ENCODE results near the gene TENM4.

Gene TENM4

DNA sequence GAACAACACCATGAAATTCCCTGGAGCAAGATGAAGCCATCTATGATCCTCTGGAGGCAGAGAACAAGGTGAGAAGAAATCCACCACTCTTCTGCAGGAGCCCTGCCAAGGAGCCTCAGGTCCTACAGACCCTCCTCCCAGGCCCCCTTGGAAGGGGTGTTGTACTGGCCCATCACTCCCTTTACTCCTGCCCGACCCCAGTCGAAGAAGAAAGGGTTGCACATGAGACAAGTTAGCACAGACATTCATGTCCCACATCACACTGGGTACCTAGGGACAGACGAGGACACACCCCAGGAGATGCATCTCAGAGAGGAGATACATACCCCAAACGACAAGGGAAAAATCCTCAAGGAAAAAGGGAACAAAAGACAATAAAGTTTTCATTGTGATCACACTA, 783.4 kb downstream of the TENM4 start:
- Histone ChIP-seq H3K36me3 (ENCODE audit: control insufficient read depth in 2 of 2, insufficient read depth in 1 of 2, low read length in 2 of 2) (no peaks in the 10 kb centered on the region), H3K4me3 (ENCODE audit: low read depth, low read length) (no peak overlapping the region), H3K9me3 (ENCODE audit: control insufficient read depth, insufficient read depth, low read depth, low read length) (no peaks in the 10 kb centered on the region), H3K27ac (ENCODE audit: extremely low read depth, low read depth, low read length) (no peak overlapping the region), H3K4me1 (ENCODE audit: control insufficient read depth, insufficient read depth, low read length) (no peaks in the 10 kb centered on the region)
- ChIA-PET CTCF (interaction anchor here (1.0 to 1.2 kb wide), 2 partner anchors 11 to 12 kb away, joined by 4 read pairs; no protein-coding TSS in a partner anchor), POLR2A (no interaction called here)
- TF ChIP-seq OSR2 (tag by site-specific recombination; IDR thresholded peaks at IDR 0.05) (no peak), HOXA7 (CRISPR knock-in tag; IDR thresholded peaks at IDR 0.05; ENCODE audit: borderline replicate concordance) (no peak), ZNF707 (tag by site-specific recombination; IDR thresholded peaks at IDR 0.05) (no peak), ZNF202 (tag by site-specific recombination; IDR thresholded peaks at IDR 0.05; ENCODE audit: borderline replicate concordance) (no peak), ZNF473 (tag by site-specific recombination; IDR thresholded peaks at IDR 0.05) (no peak), ZNF175 (tag by site-specific recombination; IDR thresholded peaks at IDR 0.05) (no peak), ZBTB1 (tag by site-specific recombination; IDR thresholded peaks at IDR 0.05) (no peak), ZNF354C (tag by site-specific recombination; IDR thresholded peaks at IDR 0.05; ENCODE audit: borderline replicate concordance, low read depth) (no peak), ZIC2 (tag by site-specific recombination; IDR thresholded peaks at IDR 0.05) (no peak), ZNF544 (tag by site-specific recombination; IDR thresholded peaks at IDR 0.05) (no peak), ZNF600 (tag by site-specific recombination; IDR thresholded peaks at IDR 0.05) (no peak), WT1 (tag by site-specific recombination; IDR thresholded peaks at IDR 0.05) (no peak), ZNF146 (tag by site-specific recombination; IDR thresholded peaks at IDR 0.05) (no peak)
- TF ChIP-seq, protein P1, sequence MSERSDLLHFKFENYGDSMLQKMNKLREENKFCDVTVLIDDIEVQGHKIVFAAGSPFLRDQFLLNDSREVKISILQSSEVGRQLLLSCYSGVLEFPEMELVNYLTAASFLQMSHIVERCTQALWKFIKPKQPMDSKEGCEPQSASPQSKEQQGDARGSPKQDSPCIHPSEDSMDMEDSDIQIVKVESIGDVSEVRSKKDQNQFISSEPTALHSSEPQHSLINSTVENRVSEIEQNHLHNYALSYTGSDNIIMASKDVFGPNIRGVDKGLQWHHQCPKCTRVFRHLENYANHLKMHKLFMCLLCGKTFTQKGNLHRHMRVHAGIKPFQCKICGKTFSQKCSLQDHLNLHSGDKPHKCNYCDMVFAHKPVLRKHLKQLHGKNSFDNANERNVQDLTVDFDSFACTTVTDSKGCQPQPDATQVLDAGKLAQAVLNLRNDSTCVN (tag by site-specific recombination; optimal IDR thresholded peaks at IDR 0.05), result no peak
- TF ChIP-seq, protein P2, sequence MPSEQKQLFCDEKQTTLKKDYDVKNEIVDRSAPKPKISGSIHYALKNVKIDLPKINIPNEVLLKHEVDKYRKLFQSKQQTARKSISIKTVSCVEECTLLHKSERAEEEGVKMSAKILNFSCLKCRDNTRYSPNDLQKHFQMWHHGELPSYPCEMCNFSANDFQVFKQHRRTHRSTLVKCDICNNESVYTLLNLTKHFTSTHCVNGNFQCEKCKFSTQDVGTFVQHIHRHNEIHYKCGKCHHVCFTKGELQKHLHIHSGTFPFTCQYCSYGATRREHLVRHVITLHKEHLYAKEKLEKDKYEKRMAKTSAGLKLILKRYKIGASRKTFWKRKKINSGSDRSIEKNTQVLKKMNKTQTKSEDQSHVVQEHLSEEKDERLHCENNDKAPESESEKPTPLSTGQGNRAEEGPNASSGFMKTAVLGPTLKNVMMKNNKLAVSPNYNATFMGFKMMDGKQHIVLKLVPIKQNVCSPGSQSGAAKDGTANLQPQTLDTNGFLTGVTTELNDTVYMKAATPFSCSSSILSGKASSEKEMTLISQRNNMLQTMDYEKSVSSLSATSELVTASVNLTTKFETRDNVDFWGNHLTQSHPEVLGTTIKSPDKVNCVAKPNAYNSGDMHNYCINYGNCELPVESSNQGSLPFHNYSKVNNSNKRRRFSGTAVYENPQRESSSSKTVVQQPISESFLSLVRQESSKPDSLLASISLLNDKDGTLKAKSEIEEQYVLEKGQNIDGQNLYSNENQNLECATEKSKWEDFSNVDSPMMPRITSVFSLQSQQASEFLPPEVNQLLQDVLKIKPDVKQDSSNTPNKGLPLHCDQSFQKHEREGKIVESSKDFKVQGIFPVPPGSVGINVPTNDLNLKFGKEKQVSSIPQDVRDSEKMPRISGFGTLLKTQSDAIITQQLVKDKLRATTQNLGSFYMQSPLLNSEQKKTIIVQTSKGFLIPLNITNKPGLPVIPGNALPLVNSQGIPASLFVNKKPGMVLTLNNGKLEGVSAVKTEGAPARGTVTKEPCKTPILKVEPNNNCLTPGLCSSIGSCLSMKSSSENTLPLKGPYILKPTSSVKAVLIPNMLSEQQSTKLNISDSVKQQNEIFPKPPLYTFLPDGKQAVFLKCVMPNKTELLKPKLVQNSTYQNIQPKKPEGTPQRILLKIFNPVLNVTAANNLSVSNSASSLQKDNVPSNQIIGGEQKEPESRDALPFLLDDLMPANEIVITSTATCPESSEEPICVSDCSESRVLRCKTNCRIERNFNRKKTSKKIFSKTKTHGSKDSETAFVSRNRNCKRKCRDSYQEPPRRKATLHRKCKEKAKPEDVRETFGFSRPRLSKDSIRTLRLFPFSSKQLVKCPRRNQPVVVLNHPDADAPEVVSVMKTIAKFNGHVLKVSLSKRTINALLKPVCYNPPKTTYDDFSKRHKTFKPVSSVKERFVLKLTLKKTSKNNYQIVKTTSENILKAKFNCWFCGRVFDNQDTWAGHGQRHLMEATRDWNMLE (tag by site-specific recombination; conservative IDR thresholded peaks at IDR 0.05; ENCODE audit: low read depth), result no peak

DNA sequence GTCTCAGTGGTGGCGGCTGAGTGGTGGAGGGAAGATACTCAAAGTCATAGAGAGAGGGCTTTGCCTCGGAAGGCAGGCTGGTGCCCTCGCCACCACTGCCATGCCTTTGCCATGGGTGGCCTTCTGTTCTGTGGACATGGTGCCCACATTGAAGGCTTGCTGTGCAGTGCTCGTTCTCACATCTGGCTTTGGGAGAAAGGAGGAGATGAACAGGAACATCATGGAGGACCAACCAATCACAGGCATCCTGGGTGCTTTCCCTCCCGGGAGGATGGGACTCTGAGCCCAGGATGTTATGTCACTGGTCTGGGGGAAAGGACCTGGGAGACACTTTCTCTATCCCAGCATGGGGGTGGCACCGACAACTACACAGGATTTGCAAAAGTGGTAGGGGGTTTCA, 783.8 kb downstream of the TENM4 start:
- CTCF ChIA-PET, result interaction anchor here (1.2 to 4.1 kb wide), 2 partner anchors 11 kb away, joined by 4 to 20 read pairs; no protein-coding TSS in a partner anchor
- no peaks in the 10 kb centered on the region for H3K36me3 ChIP-seq (ENCODE audit: control insufficient read depth in 2 of 2, insufficient read depth in 1 of 2, low read length in 2 of 2)
- H3K4me1 ChIP-seq (ENCODE audit: control insufficient read depth, insufficient read depth, low read length), result no peaks in the 10 kb centered on the region
- H3K4me3 ChIP-seq (ENCODE audit: low read depth, low read length), result no peak overlapping the region
- H3K27ac ChIP-seq (ENCODE audit: extremely low read depth, low read depth, low read length), result no peak overlapping the region
- POLR2A ChIA-PET, result no interaction called here
- H3K9me3 ChIP-seq (ENCODE audit: control insufficient read depth, insufficient read depth, low read depth, low read length), result no peaks in the 10 kb centered on the region
- TF ChIP-seq ZNF785 (tag by site-specific recombination; IDR thresholded peaks at IDR 0.05) (no peak), PRDM1 (tag by site-specific recombination; IDR thresholded peaks at IDR 0.05) (no peak)

DNA sequence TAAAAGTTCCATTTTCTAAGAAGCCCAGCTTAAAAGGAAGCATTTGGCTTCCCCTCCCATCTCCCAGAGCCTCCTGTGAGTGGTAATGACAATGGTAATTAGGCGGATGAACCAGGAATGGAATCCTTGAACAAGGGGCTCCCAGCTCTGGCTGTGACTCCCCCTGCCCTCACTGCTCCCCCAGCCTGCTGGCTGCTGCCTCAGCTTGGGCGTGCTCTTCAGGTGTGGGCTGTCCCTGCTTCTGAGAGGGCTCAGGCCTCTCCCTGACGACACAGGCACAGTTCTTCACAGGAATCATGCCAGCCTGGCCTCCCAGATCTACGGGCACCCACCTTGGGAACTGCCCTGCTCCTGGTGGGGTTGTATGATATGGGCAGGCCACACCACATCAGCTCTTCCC, 784.5 kb downstream of the TENM4 start:
- no peak overlapping the region for H3K27ac ChIP-seq (ENCODE audit: extremely low read depth, low read depth, low read length)
- CTCF ChIA-PET, result interaction anchor here (0.6 to 4.1 kb wide), 2 partner anchors 11 to 90 kb away, joined by 3 to 20 read pairs; no protein-coding TSS in a partner anchor
- H3K4me1 ChIP-seq (ENCODE audit: control insufficient read depth, insufficient read depth, low read length), result no peaks in the 10 kb centered on the region
- no peak for TF ChIP-seq ZNF561 (tag by site-specific recombination; IDR thresholded peaks at IDR 0.05; ENCODE audit: borderline replicate concordance)
- TF ChIP-seq ZNF37A (tag by site-specific recombination; IDR thresholded peaks at IDR 0.05), result no peak
- no peak for TF ChIP-seq ZNF654 (tag by site-specific recombination; IDR thresholded peaks at IDR 0.05; ENCODE audit: low read depth)
- no peak overlapping the region for H3K4me3 ChIP-seq (ENCODE audit: low read depth, low read length)
- H3K36me3 ChIP-seq (ENCODE audit: control insufficient read depth in 2 of 2, insufficient read depth in 1 of 2, low read length in 2 of 2), result no peaks in the 10 kb centered on the region
- POLR2A ChIA-PET, result no interaction called here
- H3K9me3 ChIP-seq (ENCODE audit: control insufficient read depth, insufficient read depth, low read depth, low read length), result no peaks in the 10 kb centered on the region
